GM12864 (cell line): ENCODE measurements around the gene DYNLL2.
A peak's percentile ranks its signal among the peaks of the same experiment; 100 is the strongest.
"Not testable (repeated sequence)": the region's sequence is repeated elsewhere in the genome, so short reads cannot be mapped to it uniquely, and the experiment has no call there.

Experiments used
- DNase-seq: peaks from one replicate; pipeline ENCODE4 v3.0.0-alpha.2; 2011; ENCODE audit warnings: low read depth
- H3K4me3 ChIP-seq: 2 replicates; pipeline ENCODE4 v1.5.1; 2011; ENCODE audit warnings: mild to moderate bottlenecking, low read depth, low read length, control low read depth
- CTCF ChIP-seq: IDR thresholded peaks from 2 replicates; pipeline ENCODE4 v1.5.1; 2011; ENCODE audit warnings: low read depth, mild to moderate bottlenecking, moderate library complexity, low read length, control low read depth, inconsistent platforms; ENCODE audit errors: missing control alignments

Gene DYNLL2

GRCh38 chr17:58082870-58083490 lies at the start of gene DYNLL2:
Gene DYNLL2 (plus strand): TSS chr17:58083419. CDS start chr17:58087091, 3,672 bp downstream.
- peak within 1 kb of the TSS; percentile 91 for H3K4me3 ChIP-seq
- no peak for TF ChIP-seq CTCF
- peak; percentile 59 for DNase-seq

- H3K4me3 ChIP-seq, result no peak overlapping the region
- no peak for DNase-seq
- no peak for TF ChIP-seq CTCF
Observed at GRCh38 chr17:58039975-58040374, 43.2 kb upstream of the DYNLL2 start.

GRCh38 chr17:58040386-58040785 lies 42.8 kb upstream of the DYNLL2 start:
- TF ChIP-seq CTCF, result no peak
- DNase-seq, result no peak
- no peak overlapping the region for H3K4me3 ChIP-seq

GRCh38 chr17:58041161-58041560 lies 42.1 kb upstream of the DYNLL2 start:
- DNase-seq, result no peak
- no peak for TF ChIP-seq CTCF

GRCh38 chr17:58043221-58044181 lies 39.7 kb upstream of the DYNLL2 start:
- H3K4me3 ChIP-seq, result no peak overlapping the region
- no peak for TF ChIP-seq CTCF
- DNase-seq, result no peak

More at GRCh38 chr17:58041161-58041560, 42.1 kb upstream of the DYNLL2 start:
- H3K4me3 ChIP-seq, result no peak overlapping the region

GRCh38 chr17:58044256-58044655 lies 39.0 kb upstream of the DYNLL2 start:
- not testable (repeated sequence) for H3K4me3 ChIP-seq, DNase-seq

- TF ChIP-seq CTCF, result no peak
- H3K4me3 ChIP-seq, result no peak overlapping the region
- DNase-seq, result no peak
Observed at GRCh38 chr17:58046239-58047094, 36.8 kb upstream of the DYNLL2 start.
